Heart right ventricle (tissue), 16 donors: ENCODE data around the gene RXRA. TPM values are rescaled to one million over a fixed set of nuclear protein-coding genes. Genes with fewer than 3 reads are reported as not detected.
A peak's percentile ranks its signal among the peaks of the same experiment; 100 is the strongest.

Experiments
- ATAC-seq, 8 donors: fragments of 200-7000 bp; cut with Tn5 transposase; one replicate each; pipeline ENCODE4 v1.9.1; 2020; ENCODE audit warnings: mild to moderate bottlenecking in 8 of 8, moderate library complexity in 8 of 8, moderate number of reproducible peaks in 1 of 8
- DNase-seq, 2 donors: peaks; one replicate each; pipeline ENCODE4 v3.0.0-alpha.2; 2020
- H3K27ac ChIP-seq, 10 donors: fragments of 200-600 bp; sonication (generic) in 2 of 10; one replicate each; pipeline versions ENCODE4 v1.5.0 to v1.8.0; 2020 to 2022; ENCODE audit warnings: mild to moderate bottlenecking in 3 of 10
- H3K27me3 ChIP-seq, 7 donors: fragments of 200-600 bp; one replicate each; pipeline ENCODE4 v1.8.0; 2021 to 2022; ENCODE audit warnings: mild to moderate bottlenecking in 2 of 7
- H3K36me3 ChIP-seq, 9 donors: fragments of 200-600 bp; sonication (generic) in 1 of 9; one replicate each; pipeline versions ENCODE4 v1.5.0 to v1.8.0; 2020 to 2022; ENCODE audit warnings: mild to moderate bottlenecking in 2 of 9
- H3K4me1 ChIP-seq, 9 donors: fragments of 200-600 bp; sonication (generic) in 1 of 9; one replicate each; pipeline versions ENCODE4 v1.5.0 to v1.8.0; 2020 to 2022; ENCODE audit warnings: mild to moderate bottlenecking in 4 of 9
- H3K4me3 ChIP-seq, 10 donors: fragments of 200-600 bp; sonication (generic) in 2 of 10; one replicate each; pipeline versions ENCODE4 v1.5.0 to v1.8.0; 2020 to 2022; ENCODE audit warnings: mild to moderate bottlenecking in 7 of 10, moderate library complexity in 2 of 10
- H3K9me3 ChIP-seq, 11 donors: fragments of 200-600 bp in 10 of 11; sonication (generic) in 2 of 11; one replicate each; pipeline versions ENCODE4 v1.5.0 to v1.8.0; 2013 to 2022; ENCODE audit warnings: mild to moderate bottlenecking in 2 of 11, control low read depth in 1 of 11, moderate library complexity in 1 of 11
- WGBS, 2 donors: extraction: QIAGEN DNeasy Blood & Tissue Kit; methylation state at CpG; one replicate each; pipeline ENCODE4 v1.1.7; 2013; ENCODE audit warnings: inconsistent platforms in 1 of 2; 5-methylcytosine and 5-hydroxymethylcytosine counted together
- intact Hi-C, 10 donors: fragments of 100-400 bp; cut with DNase I; formaldehyde crosslinking; loops; one replicate each; pipeline versions ENCODE4 v1.11.1 to v1.14.2; 2022
- polyA plus RNA-seq, 2 donors: library from polyadenylated mRNA; stranded (reverse); fragments of 200-250 nt; gene quantifications; one replicate each; pipeline ENCODE4 v1.2.3, GENCODE V29; 2013
- total RNA-seq, 10 donors: library from RNA; stranded (reverse); fragmentation: NEBNext Ultra II Directional in 3 of 10; extraction: Animal tissue kit (Norgen Biotek cat#: 25700) in 3 of 10; gene quantifications; one replicate each; pipeline versions ENCODE4 v1.2.1 to v1.2.4, GENCODE V29; 2021 to 2023
- TF ChIP-seq, protein P1 (sequence below), 9 donors: fragments of 200-600 bp; sonication (generic) in 2 of 9; IDR thresholded peaks; one replicate each; pipeline versions ENCODE4 v1.5.0 to v1.8.0; 2021 to 2022; ENCODE audit warnings: antibody characterized with exemption in 9 of 9, mild to moderate bottlenecking in 5 of 9, moderate library complexity in 1 of 9
- donor health status: Arrhythmogenic right ventricular cardiomyopathy.
- donor health status: ischemic (EF 13 %, LVEDD 7.1; RV severe dilation, severe dysfunction).
- donor health status: healthy with polysubstance abuse.
- donor health status: DM: no; HTN: yes; CAD: no.
- donor health status: DM: no; HTN: no; CAD: no.
- donor health status: ischemic (EF 25% LVEDD 6.9; RV normal size, moderate dysfunction).
- donor health status: ischemic (EF 25% LVEDD 5.7; RV mildly dilated, moderate dysfunction).
- donor health status: healthy.
- donor health status: DM: yes; HTN: yes; CAD: no.
- donor health status: Ischemic cardiomyopathy.
- donor health status: ischemic (EF 35%, LVEDD 5.7; RV mildly dilated, moderate dysfunction).
- donor health status: nonischemic (EF 11% LVEDD 7.7; RV severe dilation, severe dysfunction).
- donor health status: DM: yes; HTN: yes; CAD: no.
- donor health status: PGD.
- donor health status: ischemic (EF 29% LVEDD 5.4; RV normal size, mild dysfunction).
- donor health status: nonischemic (EF 23%, LVEDD 6.1; RV moderate dilation, normal function).

Gene RXRA
- total and polyA plus RNA-seq, 12 donors: 22.6 to 92.3 (median 42.0) TPM

DNA sequence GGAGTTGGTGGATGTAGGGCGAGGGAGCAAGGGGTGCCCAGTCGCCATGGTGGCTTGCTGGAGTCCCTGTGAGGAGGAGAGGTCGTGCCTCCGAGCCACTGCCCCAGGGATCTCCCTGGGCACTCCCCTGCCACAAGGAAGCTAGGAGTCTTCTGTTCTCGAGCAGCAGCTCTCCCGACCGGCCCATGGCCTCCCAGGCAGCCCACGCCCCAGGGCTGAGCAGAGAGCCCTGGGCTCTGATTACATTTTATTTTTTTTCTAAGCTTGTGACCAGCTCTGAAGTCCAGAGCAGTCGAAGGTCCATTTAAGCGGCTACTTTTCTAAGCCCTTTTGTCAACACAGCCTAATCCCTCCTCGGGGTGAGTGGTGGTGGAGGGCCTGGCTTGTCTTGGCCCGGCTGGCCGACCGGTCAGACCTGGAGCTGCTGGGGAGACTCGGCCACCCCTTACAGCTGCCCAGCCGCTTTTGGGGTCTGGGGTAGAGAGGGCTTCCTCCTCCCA lies 2.1 kb downstream of the RXRA start:
- Histone ChIP-seq H3K4me1 (peaks cover 56 to 87% (median 81%) of the 10 kb centered on the region in 9 donors), H3K4me3 (peak overlapping the region; percentile 4 to 96 (median 86)), H3K9me3 (no peaks in the 10 kb centered on the region), H3K27ac (peak overlapping the region; percentile 64 to 93 (median 89)), H3K27me3 (no peaks in the 10 kb centered on the region), H3K36me3 (no peaks in the 10 kb centered on the region)
- ATAC-seq (peak in 4 of 8 donors; percentile 1 to 13 (median 5)), DNase-seq (no peak)
- TF ChIP-seq, protein P1, sequence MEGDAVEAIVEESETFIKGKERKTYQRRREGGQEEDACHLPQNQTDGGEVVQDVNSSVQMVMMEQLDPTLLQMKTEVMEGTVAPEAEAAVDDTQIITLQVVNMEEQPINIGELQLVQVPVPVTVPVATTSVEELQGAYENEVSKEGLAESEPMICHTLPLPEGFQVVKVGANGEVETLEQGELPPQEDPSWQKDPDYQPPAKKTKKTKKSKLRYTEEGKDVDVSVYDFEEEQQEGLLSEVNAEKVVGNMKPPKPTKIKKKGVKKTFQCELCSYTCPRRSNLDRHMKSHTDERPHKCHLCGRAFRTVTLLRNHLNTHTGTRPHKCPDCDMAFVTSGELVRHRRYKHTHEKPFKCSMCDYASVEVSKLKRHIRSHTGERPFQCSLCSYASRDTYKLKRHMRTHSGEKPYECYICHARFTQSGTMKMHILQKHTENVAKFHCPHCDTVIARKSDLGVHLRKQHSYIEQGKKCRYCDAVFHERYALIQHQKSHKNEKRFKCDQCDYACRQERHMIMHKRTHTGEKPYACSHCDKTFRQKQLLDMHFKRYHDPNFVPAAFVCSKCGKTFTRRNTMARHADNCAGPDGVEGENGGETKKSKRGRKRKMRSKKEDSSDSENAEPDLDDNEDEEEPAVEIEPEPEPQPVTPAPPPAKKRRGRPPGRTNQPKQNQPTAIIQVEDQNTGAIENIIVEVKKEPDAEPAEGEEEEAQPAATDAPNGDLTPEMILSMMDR (IDR thresholded peaks at IDR 0.05): no peak
- intact Hi-C loops: loop anchor here (2.0 to 10.0 kb wide), 9 partner anchors 49 to 156 kb away; no protein-coding TSS in a partner anchor
- WGBS, 2 donors: 9 to 12% methylated on average over 16 of the region's 16 CpGs

DNA sequence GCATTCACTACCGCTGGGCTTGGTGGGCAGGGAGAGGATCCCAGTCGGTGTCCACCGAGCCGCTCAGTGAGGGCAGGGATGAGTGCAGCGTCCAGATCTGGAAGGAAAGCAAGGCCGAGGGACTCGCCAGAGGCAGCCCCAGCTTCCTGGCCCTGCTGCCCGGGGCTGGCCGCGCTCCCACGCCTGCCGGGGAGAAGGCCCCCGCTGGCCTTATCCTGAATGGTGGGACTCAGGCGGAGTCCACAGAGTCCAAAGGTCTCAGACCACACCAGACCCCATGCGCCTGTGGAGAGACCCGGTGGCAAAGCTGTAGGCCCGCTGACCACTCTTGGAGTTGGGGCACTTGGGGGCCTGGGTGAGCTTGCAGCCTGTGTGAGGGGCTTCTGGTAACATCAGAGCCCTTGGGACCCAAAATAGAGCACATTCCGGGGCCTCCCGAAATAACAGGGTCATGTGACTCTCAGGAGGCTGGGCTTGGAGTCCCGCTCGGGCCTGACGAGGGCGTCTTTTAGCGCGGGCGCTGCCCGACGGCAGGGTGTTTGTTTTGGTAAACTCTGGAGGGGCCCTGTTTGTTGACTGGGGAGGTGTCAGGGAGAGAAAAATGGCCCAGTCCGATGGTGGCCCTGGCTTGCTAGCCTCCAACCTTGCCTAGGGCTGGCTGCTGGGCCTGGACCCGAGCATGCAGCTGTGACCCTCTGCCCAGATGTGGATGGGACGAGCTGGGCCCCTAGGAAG lies 2.8 kb downstream of the RXRA start:
- no peaks in the 10 kb centered on the region for H3K9me3 ChIP-seq
- TF ChIP-seq, protein P1 (IDR thresholded peaks at IDR 0.05): peak in 4 of 9 donors; percentile 8 to 47 (median 37)
- no peaks in the 10 kb centered on the region for H3K36me3 ChIP-seq
- H3K4me3 ChIP-seq: peak overlapping the region; percentile 4 to 96 (median 86)
- peak; percentile 60 to 69 for DNase-seq
- ATAC-seq: peak; percentile 11 to 59 (median 36)
- H3K4me1 ChIP-seq: peaks cover 58 to 87% (median 81%) of the 10 kb centered on the region in 9 donors
- peak overlapping the region; percentile 64 to 93 (median 89) for H3K27ac ChIP-seq
- no peaks in the 10 kb centered on the region for H3K27me3 ChIP-seq
- intact Hi-C loops: loop anchor here (2.0 to 10.0 kb wide), 9 partner anchors 48 to 157 kb away; no protein-coding TSS in a partner anchor
- WGBS, 2 donors: 7 to 9% methylated on average over 31 of the region's 31 CpGs

DNA sequence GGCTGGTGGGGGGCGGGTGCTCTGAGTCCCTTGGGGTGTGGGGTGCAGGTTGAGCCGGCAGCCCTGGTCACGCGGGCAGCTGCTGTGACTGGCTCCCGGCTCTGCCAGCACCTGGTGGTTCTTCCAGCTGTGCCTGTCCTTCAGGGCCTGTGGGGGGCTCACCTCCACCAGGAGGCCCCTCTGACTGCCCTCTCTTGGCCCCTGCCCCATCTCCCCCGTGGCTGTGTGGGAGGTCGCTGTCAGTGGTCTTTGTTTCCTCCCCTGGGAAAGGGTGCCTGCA lies 3.3 kb downstream of the RXRA start:
- peak overlapping the region in 9 of 10 donors; percentile 70 to 96 (median 87) for H3K4me3 ChIP-seq
- TF ChIP-seq, protein P1 (IDR thresholded peaks at IDR 0.05): no peak
- intact Hi-C loops: loop anchor here (2.0 to 10.0 kb wide), 9 partner anchors 48 to 157 kb away; no protein-coding TSS in a partner anchor
- peaks cover 59 to 87% (median 82%) of the 10 kb centered on the region in 9 donors for H3K4me1 ChIP-seq
- peak overlapping the region in 9 of 10 donors; percentile 82 to 93 (median 89) for H3K27ac ChIP-seq
- WGBS, 2 donors: 31 to 42% methylated on average over 6 to 7 of the region's 7 CpGs
- H3K27me3 ChIP-seq: no peaks in the 10 kb centered on the region
- no peaks in the 10 kb centered on the region for H3K9me3 ChIP-seq
- DNase-seq: no peak
- no peak for ATAC-seq
- no peaks in the 10 kb centered on the region for H3K36me3 ChIP-seq

DNA sequence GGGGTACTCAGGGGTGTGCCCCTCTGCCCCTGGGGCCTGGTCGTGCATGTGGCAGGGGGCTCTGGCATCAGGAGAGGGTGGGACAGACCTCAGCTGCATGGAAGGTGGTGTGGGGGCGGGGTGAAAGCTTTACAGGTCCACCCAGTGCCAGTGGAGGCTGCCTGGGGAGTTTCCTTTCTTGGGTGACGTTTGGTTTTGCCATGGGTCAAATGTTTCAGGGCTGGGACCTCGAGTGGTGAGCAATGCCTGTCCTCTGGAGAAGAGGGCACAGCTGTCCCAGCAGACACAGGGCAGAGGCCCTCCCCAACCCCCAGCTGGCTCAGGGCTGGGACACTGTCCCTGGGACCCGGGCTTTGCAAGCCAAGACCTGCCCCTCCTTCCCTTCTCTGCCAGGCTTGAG lies 3.6 kb downstream of the RXRA start:
- Histone ChIP-seq H3K4me1 (peaks cover 62 to 87% (median 82%) of the 10 kb centered on the region in 9 donors), H3K27ac (peak overlapping the region in 9 of 10 donors; percentile 82 to 93 (median 89)), H3K27me3 (no peaks in the 10 kb centered on the region), H3K36me3 (no peaks in the 10 kb centered on the region), H3K9me3 (no peaks in the 10 kb centered on the region), H3K4me3 (peak overlapping the region in 7 of 10 donors; percentile 70 to 96 (median 87))
- 23 to 25% methylated on average over 5 of the region's 5 CpGs for WGBS, 2 donors
- intact Hi-C loops: loop anchor here (2.0 to 10.0 kb wide), 12 partner anchors 37 to 158 kb away; no protein-coding TSS in a partner anchor
- TF ChIP-seq, protein P1 (IDR thresholded peaks at IDR 0.05): no peak
- ATAC-seq (peak in 3 of 8 donors; percentile 10 to 20 (median 17)), DNase-seq (peak in 1 of 2 donors; percentile 43)
